ENCODE results near the gene PLAAT2. TPM values are rescaled to one million over a fixed set of nuclear protein-coding genes. Genes with fewer than 3 reads are reported as not detected.

PLAAT2 gene
- total and polyA plus RNA-seq, 9 donors = 0.12 to 1.4 (median 0.35) TPM; not detected in 4

- WGBS, 3 donors = 60 to 68% (median 62%) methylated on average over 7 of the region's 7 CpGs
- H3K4me1 ChIP-seq (ENCODE audit: insufficient read depth) = peaks cover 4% of the 10 kb centered on the region
- TF ChIP-seq POLR2A (IDR thresholded peaks at IDR 0.05) (no peak), EP300 (IDR thresholded peaks at IDR 0.05) (no peak)
- TF ChIP-seq, protein P1, sequence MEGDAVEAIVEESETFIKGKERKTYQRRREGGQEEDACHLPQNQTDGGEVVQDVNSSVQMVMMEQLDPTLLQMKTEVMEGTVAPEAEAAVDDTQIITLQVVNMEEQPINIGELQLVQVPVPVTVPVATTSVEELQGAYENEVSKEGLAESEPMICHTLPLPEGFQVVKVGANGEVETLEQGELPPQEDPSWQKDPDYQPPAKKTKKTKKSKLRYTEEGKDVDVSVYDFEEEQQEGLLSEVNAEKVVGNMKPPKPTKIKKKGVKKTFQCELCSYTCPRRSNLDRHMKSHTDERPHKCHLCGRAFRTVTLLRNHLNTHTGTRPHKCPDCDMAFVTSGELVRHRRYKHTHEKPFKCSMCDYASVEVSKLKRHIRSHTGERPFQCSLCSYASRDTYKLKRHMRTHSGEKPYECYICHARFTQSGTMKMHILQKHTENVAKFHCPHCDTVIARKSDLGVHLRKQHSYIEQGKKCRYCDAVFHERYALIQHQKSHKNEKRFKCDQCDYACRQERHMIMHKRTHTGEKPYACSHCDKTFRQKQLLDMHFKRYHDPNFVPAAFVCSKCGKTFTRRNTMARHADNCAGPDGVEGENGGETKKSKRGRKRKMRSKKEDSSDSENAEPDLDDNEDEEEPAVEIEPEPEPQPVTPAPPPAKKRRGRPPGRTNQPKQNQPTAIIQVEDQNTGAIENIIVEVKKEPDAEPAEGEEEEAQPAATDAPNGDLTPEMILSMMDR (IDR thresholded peaks at IDR 0.05) = no peak
- H3K27me3 ChIP-seq = no peaks in the 10 kb centered on the region
- H3K4me3 ChIP-seq = no peak overlapping the region
- DNase-seq = peak; percentile 46 to 71 (median 65)
- H3K9me3 ChIP-seq = no peaks in the 10 kb centered on the region
- H3K36me3 ChIP-seq = no peaks in the 10 kb centered on the region
- peak overlapping the region in 1 of 2 donors; percentile 34 for H3K27ac ChIP-seq
- intact Hi-C loops (cut with DNase I) = no loop called here
Measured at GRCh38 chr11:63510360-63511047, 52.7 kb downstream of the PLAAT2 start.

DNA sequence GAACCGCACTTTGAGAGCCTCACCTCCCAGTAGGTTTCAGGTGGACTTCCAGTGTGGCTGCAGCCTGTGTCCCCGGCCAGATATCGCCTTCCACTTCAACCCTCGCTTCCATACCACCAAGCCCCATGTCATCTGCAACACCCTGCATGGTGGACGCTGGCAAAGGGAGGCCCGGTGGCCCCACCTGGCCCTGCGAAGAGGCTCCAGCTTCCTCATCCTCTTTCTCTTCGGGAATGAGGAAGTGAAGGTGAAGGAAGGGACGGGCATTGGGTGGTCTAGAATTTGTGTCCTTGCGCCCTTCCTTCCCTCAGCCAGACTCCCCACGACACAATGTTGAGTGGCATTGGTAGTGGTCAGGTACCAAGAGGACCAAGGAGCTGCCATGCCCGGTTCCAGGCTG, 54.4 kb downstream of the PLAAT2 start:
- intact Hi-C loops (cut with DNase I) = no loop called here
- 93 to 96% (median 96%) methylated on average over 12 of the region's 12 CpGs for WGBS, 3 donors
- H3K9me3 ChIP-seq = no peaks in the 10 kb centered on the region

GRCh38 chr11:63508009-63508408, 55.2 kb downstream of the PLAAT2 start:
- no peaks in the 10 kb centered on the region for H3K27me3 ChIP-seq
- no peak overlapping the region for H3K27ac ChIP-seq
- TF ChIP-seq POLR2A (IDR thresholded peaks at IDR 0.05) (no peak), EP300 (IDR thresholded peaks at IDR 0.05) (no peak)
- TF ChIP-seq, protein P1 (IDR thresholded peaks at IDR 0.05) = no peak
- intact Hi-C loops (cut with DNase I) = no loop called here
- no peak overlapping the region for H3K4me3 ChIP-seq
- no peak for DNase-seq
- H3K9me3 ChIP-seq = no peaks in the 10 kb centered on the region
- WGBS, 3 donors = 83 to 91% (median 90%) methylated on average over 3 of the region's 3 CpGs
- no peaks in the 10 kb centered on the region for H3K36me3 ChIP-seq
- peaks cover 6% of the 10 kb centered on the region for H3K4me1 ChIP-seq (ENCODE audit: insufficient read depth)

More for the DNA sequence above, 54.4 kb downstream of the PLAAT2 start:
- no peak for TF ChIP-seq POLR2A (IDR thresholded peaks at IDR 0.05)
- TF ChIP-seq, protein P1 (IDR thresholded peaks at IDR 0.05) = no peak
- no peak for TF ChIP-seq EP300 (IDR thresholded peaks at IDR 0.05)
- no peaks in the 10 kb centered on the region for H3K27me3 ChIP-seq
- no peak for DNase-seq
- H3K36me3 ChIP-seq = no peaks in the 10 kb centered on the region
- no peak overlapping the region for H3K4me3 ChIP-seq
- peaks cover 6% of the 10 kb centered on the region for H3K4me1 ChIP-seq (ENCODE audit: insufficient read depth)
- no peak overlapping the region for H3K27ac ChIP-seq

- no peaks in the 10 kb centered on the region for H3K27me3 ChIP-seq
- H3K4me1 ChIP-seq (ENCODE audit: insufficient read depth) = peaks cover 6% of the 10 kb centered on the region
- no peaks in the 10 kb centered on the region for H3K9me3 ChIP-seq
- no peak overlapping the region for H3K27ac ChIP-seq
- no peak overlapping the region for H3K4me3 ChIP-seq
- 78 to 92% (median 87%) methylated on average over 2 of the region's 2 CpGs for WGBS, 3 donors
- no peak for DNase-seq
- no peaks in the 10 kb centered on the region for H3K36me3 ChIP-seq
- intact Hi-C loops (cut with DNase I) = no loop called here
- TF ChIP-seq POLR2A (IDR thresholded peaks at IDR 0.05) = no peak
- TF ChIP-seq, protein P1 (IDR thresholded peaks at IDR 0.05) = no peak
- no peak for TF ChIP-seq EP300 (IDR thresholded peaks at IDR 0.05)
Measured at GRCh38 chr11:63507511-63507910, 55.7 kb downstream of the PLAAT2 start.

Data from ovary (tissue), 9 donors.